Inferior parietal cortex (tissue), 1 donor: ENCODE measurements around the gene PCDHGA7.
"Not testable (repeated sequence)": the region's sequence is repeated elsewhere in the genome, so short reads cannot be mapped to it uniquely, and the experiment has no call there.

ENCODE experiments used
- DNase-seq: peaks from one replicate; pipeline ENCODE4 v3.0.0-alpha.2; 2016; ENCODE audit errors: extremely low spot score

Gene PCDHGA7

GRCh38 chr5:141382469-141383294, at the start of gene PCDHGA7:
Gene PCDHGA7, plus strand, starts transcription at chr5:141382742. Its CDS starts 158 bp downstream, at chr5:141382900.
- no peak for DNase-seq

GRCh38 chr5:141338538-141339306, 43.8 kb upstream of the PCDHGA7 start, which contains the start of gene PCDHGA2:
Gene PCDHGA2, plus strand, starts transcription at chr5:141338760.
- no peak for DNase-seq

- DNase-seq, result not testable (repeated sequence)
Measured at GRCh38 chr5:141340781-141341354, 41.7 kb upstream of the PCDHGA7 start.

- no peak for DNase-seq
Measured at GRCh38 chr5:141342773-141343172, 39.8 kb upstream of the PCDHGA7 start.

GRCh38 chr5:141343242-141343952, 39.1 kb upstream of the PCDHGA7 start, which contains the start of gene PCDHGA3:
Gene PCDHGA3, plus strand, starts transcription at chr5:141343829. Its CDS starts 205 bp downstream, at chr5:141344034.
- DNase-seq, result no peak

GRCh38 chr5:141343953-141344463, 38.5 kb upstream of the PCDHGA7 start:
- no peak for DNase-seq

- DNase-seq, result no peak
Measured at GRCh38 chr5:141345327-141345726, 37.2 kb upstream of the PCDHGA7 start.

GRCh38 chr5:141346017-141346416, 36.5 kb upstream of the PCDHGA7 start:
- not testable (repeated sequence) for DNase-seq

GRCh38 chr5:141349917-141350619, 32.5 kb upstream of the PCDHGA7 start, which contains the start of gene PCDHGB1:
Gene PCDHGB1, plus strand, starts transcription at chr5:141350099. Its CDS starts 162 bp downstream, at chr5:141350261.
- DNase-seq, result peak; percentile 24

- no peak for DNase-seq
Measured at GRCh38 chr5:141351591-141351990, 31.0 kb upstream of the PCDHGA7 start.

- no peak for DNase-seq
Measured at GRCh38 chr5:141354900-141355469, 27.6 kb upstream of the PCDHGA7 start, which contains the start of gene PCDHGA4. Gene PCDHGA4, plus strand, starts transcription at chr5:141355021. Its CDS starts 87 bp downstream, at chr5:141355108.

- DNase-seq, result no peak
Measured at GRCh38 chr5:141355641-141356040, 26.9 kb upstream of the PCDHGA7 start.

- DNase-seq, result no peak
Measured at GRCh38 chr5:141356133-141356532, 26.4 kb upstream of the PCDHGA7 start.

GRCh38 chr5:141356950-141357349, 25.6 kb upstream of the PCDHGA7 start:
- DNase-seq, result no peak

- peak; percentile 27 for DNase-seq
Measured at GRCh38 chr5:141359790-141360426, 22.6 kb upstream of the PCDHGA7 start, which contains the start of gene PCDHGB2. Gene PCDHGB2, plus strand, starts transcription at chr5:141359994. Its CDS starts 142 bp downstream, at chr5:141360136.

GRCh38 chr5:141360685-141361084, 21.9 kb upstream of the PCDHGA7 start:
- no peak for DNase-seq

- no peak for DNase-seq
Measured at GRCh38 chr5:141362719-141363118, 19.8 kb upstream of the PCDHGA7 start.

- DNase-seq, result no peak
Measured at GRCh38 chr5:141363952-141364660, 18.4 kb upstream of the PCDHGA7 start, which contains the start of gene PCDHGA5. Gene PCDHGA5, plus strand, starts transcription at chr5:141364162. Its CDS starts 169 bp downstream, at chr5:141364331.
